ENCODE measurements around the gene CRYBA4.
"Not testable (repeated sequence)": the region's sequence is repeated elsewhere in the genome, so short reads cannot be mapped to it uniquely, and the experiment has no call there.

Gene CRYBA4

GRCh38 chr22:26610072-26610958, 11.4 kb upstream of the CRYBA4 start:
- H3K4me3 Mint-ChIP-seq: no peak overlapping the region
- no peak overlapping the region for H3K27ac Mint-ChIP-seq
- H3K27me3 Mint-ChIP-seq: no peaks in the 10 kb centered on the region
- H3K9me3 Mint-ChIP-seq (ENCODE audit: low read depth): no peaks in the 10 kb centered on the region
- H3K36me3 Mint-ChIP-seq: no peaks in the 10 kb centered on the region
- peaks cover 22% of the 10 kb centered on the region for H3K4me1 Mint-ChIP-seq (ENCODE audit: low read depth)

GRCh38 chr22:26610996-26611395, 10.8 kb upstream of the CRYBA4 start:
- H3K27ac Mint-ChIP-seq: no peak overlapping the region
- no peak overlapping the region for H3K4me3 Mint-ChIP-seq
- H3K27me3 Mint-ChIP-seq: no peaks in the 10 kb centered on the region
- H3K4me1 Mint-ChIP-seq (ENCODE audit: low read depth): peaks cover 24% of the 10 kb centered on the region
- H3K9me3 Mint-ChIP-seq (ENCODE audit: low read depth): no peaks in the 10 kb centered on the region
- H3K36me3 Mint-ChIP-seq: no peaks in the 10 kb centered on the region

GRCh38 chr22:26612652-26613051, 9.1 kb upstream of the CRYBA4 start:
- Mint-ChIP-seq H3K9me3 (ENCODE audit: low read depth) (no peaks in the 10 kb centered on the region), H3K36me3 (no peaks in the 10 kb centered on the region), H3K4me1 (ENCODE audit: low read depth) (peaks cover 29% of the 10 kb centered on the region), H3K27me3 (no peaks in the 10 kb centered on the region), H3K27ac (no peak overlapping the region), H3K4me3 (no peak overlapping the region)

- not testable (repeated sequence) for H3K4me3 Mint-ChIP-seq; H3K27me3 Mint-ChIP-seq; H3K27ac Mint-ChIP-seq; H3K9me3 Mint-ChIP-seq (ENCODE audit: low read depth); H3K36me3 Mint-ChIP-seq
- H3K4me1 Mint-ChIP-seq (ENCODE audit: low read depth): peaks cover 31% of the 10 kb centered on the region
Measured at GRCh38 chr22:26613753-26614152, 8.0 kb upstream of the CRYBA4 start.

GRCh38 chr22:26614322-26614721, 7.4 kb upstream of the CRYBA4 start:
- H3K4me3 Mint-ChIP-seq: no peak overlapping the region
- no peaks in the 10 kb centered on the region for H3K36me3 Mint-ChIP-seq

GRCh38 chr22:26615149-26615548, 6.6 kb upstream of the CRYBA4 start:
- no peak overlapping the region for H3K4me3 Mint-ChIP-seq
- peaks cover 22% of the 10 kb centered on the region for H3K4me1 Mint-ChIP-seq (ENCODE audit: low read depth)
- H3K36me3 Mint-ChIP-seq: no peaks in the 10 kb centered on the region
- H3K27me3 Mint-ChIP-seq: no peaks in the 10 kb centered on the region
- no peaks in the 10 kb centered on the region for H3K9me3 Mint-ChIP-seq (ENCODE audit: low read depth)
- H3K27ac Mint-ChIP-seq: no peak overlapping the region

More at GRCh38 chr22:26614322-26614721, 7.4 kb upstream of the CRYBA4 start:
- Mint-ChIP-seq H3K9me3 (ENCODE audit: low read depth) (no peaks in the 10 kb centered on the region), H3K27me3 (no peaks in the 10 kb centered on the region), H3K4me1 (ENCODE audit: low read depth) (peaks cover 29% of the 10 kb centered on the region), H3K27ac (no peak overlapping the region)

GRCh38 chr22:26615830-26616435, 5.8 kb upstream of the CRYBA4 start:
- H3K27ac Mint-ChIP-seq: no peak overlapping the region
- H3K4me1 Mint-ChIP-seq (ENCODE audit: low read depth): peaks cover 15% of the 10 kb centered on the region
- no peaks in the 10 kb centered on the region for H3K36me3 Mint-ChIP-seq
- H3K27me3 Mint-ChIP-seq: no peaks in the 10 kb centered on the region
- H3K9me3 Mint-ChIP-seq (ENCODE audit: low read depth): no peaks in the 10 kb centered on the region
- H3K4me3 Mint-ChIP-seq: no peak overlapping the region

- peaks cover 15% of the 10 kb centered on the region for H3K4me1 Mint-ChIP-seq (ENCODE audit: low read depth)
- H3K4me3 Mint-ChIP-seq: no peak overlapping the region
- H3K27ac Mint-ChIP-seq: peak overlapping the region; percentile 24
- H3K27me3 Mint-ChIP-seq: no peaks in the 10 kb centered on the region
- no peaks in the 10 kb centered on the region for H3K36me3 Mint-ChIP-seq
- H3K9me3 Mint-ChIP-seq (ENCODE audit: low read depth): no peaks in the 10 kb centered on the region
Measured at GRCh38 chr22:26616650-26617049, 5.1 kb upstream of the CRYBA4 start.

GRCh38 chr22:26617271-26618199, 4.2 kb upstream of the CRYBA4 start, which contains the start of gene CRYBB1:
Gene CRYBB1 (minus strand): TSS chr22:26618027. CDS start chr22:26616319, 1,708 bp downstream.
- peaks cover 15% of the 10 kb centered on the region for H3K4me1 Mint-ChIP-seq (ENCODE audit: low read depth)
- peak within 1 kb of the TSS; percentile 4 for H3K27ac Mint-ChIP-seq
- H3K27me3 Mint-ChIP-seq: no peaks in the 10 kb centered on the region
- H3K9me3 Mint-ChIP-seq (ENCODE audit: low read depth): no peaks in the 10 kb centered on the region
- no peak within 1 kb of the TSS for H3K4me3 Mint-ChIP-seq
- no peaks in the 10 kb centered on the region for H3K36me3 Mint-ChIP-seq

GRCh38 chr22:26618455-26618854, 3.3 kb upstream of the CRYBA4 start:
- H3K27me3 Mint-ChIP-seq: no peaks in the 10 kb centered on the region
- H3K27ac Mint-ChIP-seq: no peak overlapping the region
- H3K36me3 Mint-ChIP-seq: no peaks in the 10 kb centered on the region
- peaks cover 15% of the 10 kb centered on the region for H3K4me1 Mint-ChIP-seq (ENCODE audit: low read depth)
- H3K4me3 Mint-ChIP-seq: no peak overlapping the region
- H3K9me3 Mint-ChIP-seq (ENCODE audit: low read depth): no peaks in the 10 kb centered on the region

GRCh38 chr22:26619510-26619909, 2.3 kb upstream of the CRYBA4 start:
- Mint-ChIP-seq H3K27me3 (no peaks in the 10 kb centered on the region), H3K4me1 (ENCODE audit: low read depth) (peaks cover 15% of the 10 kb centered on the region), H3K27ac (no peak overlapping the region), H3K4me3 (no peak overlapping the region), H3K9me3 (ENCODE audit: low read depth) (no peaks in the 10 kb centered on the region), H3K36me3 (no peaks in the 10 kb centered on the region)

- Mint-ChIP-seq H3K4me3 (no peak overlapping the region), H3K9me3 (ENCODE audit: low read depth) (no peaks in the 10 kb centered on the region), H3K36me3 (no peaks in the 10 kb centered on the region), H3K4me1 (ENCODE audit: low read depth) (peaks cover 15% of the 10 kb centered on the region), H3K27me3 (no peaks in the 10 kb centered on the region), H3K27ac (no peak overlapping the region)
Measured at GRCh38 chr22:26620197-26620596, 1.6 kb upstream of the CRYBA4 start.

- peaks cover 10% of the 10 kb centered on the region for H3K4me1 Mint-ChIP-seq (ENCODE audit: low read depth)
- no peaks in the 10 kb centered on the region for H3K36me3 Mint-ChIP-seq
- H3K27me3 Mint-ChIP-seq: no peaks in the 10 kb centered on the region
- H3K27ac Mint-ChIP-seq: no peak overlapping the region
- no peaks in the 10 kb centered on the region for H3K9me3 Mint-ChIP-seq (ENCODE audit: low read depth)
- no peak overlapping the region for H3K4me3 Mint-ChIP-seq
Measured at GRCh38 chr22:26623984-26624383, 2.2 kb downstream of the CRYBA4 start.

GRCh38 chr22:26624803-26625202, 3.0 kb downstream of the CRYBA4 start:
- no peaks in the 10 kb centered on the region for H3K27me3 Mint-ChIP-seq
- H3K27ac Mint-ChIP-seq: no peak overlapping the region
- no peaks in the 10 kb centered on the region for H3K36me3 Mint-ChIP-seq
- H3K9me3 Mint-ChIP-seq (ENCODE audit: low read depth): no peaks in the 10 kb centered on the region
- H3K4me1 Mint-ChIP-seq (ENCODE audit: low read depth): peaks cover 10% of the 10 kb centered on the region
- no peak overlapping the region for H3K4me3 Mint-ChIP-seq
